Kidney epithelial cell (primary cell): ENCODE data around the gene UBE2G2. TPM values are rescaled to one million over a fixed set of nuclear protein-coding genes. Genes with fewer than 3 reads are reported as not detected.

Experiments
- DNase-seq: peaks from one replicate; pipeline ENCODE4 v3.0.0-alpha.2; 2010; ENCODE audit warnings: low read depth
- H3K27me3 ChIP-seq: 2 replicates; pipeline ENCODE4 v1.6.0; 2011; ENCODE audit warnings: low read length; ENCODE audit not compliant: control insufficient read depth, insufficient read depth
- H3K36me3 ChIP-seq: 2 replicates; pipeline ENCODE4 v1.5.1; 2011; ENCODE audit warnings: low read length; ENCODE audit not compliant: control insufficient read depth, insufficient read depth
- H3K4me3 ChIP-seq: 2 replicates; pipeline ENCODE4 v1.5.1; 2011; ENCODE audit warnings: low read depth, mild to moderate bottlenecking, control low read depth, low read length
- CTCF ChIP-seq: IDR thresholded peaks from 2 replicates; pipeline ENCODE4 v1.5.1; 2011; ENCODE audit warnings: mild to moderate bottlenecking, moderate library complexity, low read length, control low read depth, inconsistent platforms; ENCODE audit not compliant: insufficient read depth, poor library complexity, severe bottlenecking
- total RNA-seq: library from RNA; depleted of rRNA; stranded (reverse); fragments of >200 nt; gene quantifications from 2 replicates; pipeline ENCODE4 v1.2.3, GENCODE V29; 2015

The UBE2G2 gene
- total RNA-seq, 1 donor from 2014 or later, result 40.6 TPM

- Histone ChIP-seq H3K36me3 (no peaks in the 10 kb centered on the region), H3K27me3 (peaks cover 17% of the 10 kb centered on the region), H3K4me3 (no peak overlapping the region)
- DNase-seq, result no peak
- no peak for TF ChIP-seq CTCF
These were observed 49.6 kb downstream of the UBE2G2 start for GRCh38 chr21:44751799-44752636.

- DNase-seq, result no peak
- Histone ChIP-seq H3K36me3 (no peaks in the 10 kb centered on the region), H3K27me3 (peaks cover 17% of the 10 kb centered on the region), H3K4me3 (no peak overlapping the region)
- TF ChIP-seq CTCF, result no peak
These were observed 50.3 kb downstream of the UBE2G2 start for GRCh38 chr21:44751186-44751798.

GRCh38 chr21:44750675-44751025 lies 51.0 kb downstream of the UBE2G2 start:
- peaks cover 17% of the 10 kb centered on the region for H3K27me3 ChIP-seq
- no peaks in the 10 kb centered on the region for H3K36me3 ChIP-seq
- H3K4me3 ChIP-seq, result no peak overlapping the region
- no peak for DNase-seq
- no peak for TF ChIP-seq CTCF

- DNase-seq, result no peak
- TF ChIP-seq CTCF, result no peak
- H3K4me3 ChIP-seq, result no peak overlapping the region
These were observed 51.6 kb downstream of the UBE2G2 start for GRCh38 chr21:44749759-44750674.

GRCh38 chr21:44749116-44749758 lies 52.4 kb downstream of the UBE2G2 start:
- Histone ChIP-seq H3K27me3 (peaks cover 17% of the 10 kb centered on the region), H3K36me3 (no peaks in the 10 kb centered on the region), H3K4me3 (no peak overlapping the region)
- no peak for DNase-seq
- no peak for TF ChIP-seq CTCF

More at GRCh38 chr21:44749759-44750674, 51.6 kb downstream of the UBE2G2 start:
- Histone ChIP-seq H3K36me3 (no peaks in the 10 kb centered on the region), H3K27me3 (peaks cover 17% of the 10 kb centered on the region)
